Adrenal gland (tissue), 5 donors: Measurements from ENCODE around the gene P2RX2.

ENCODE experiments used
- POLR2A ChIP-seq, 2 donors: fragments of 450-650 bp; IDR thresholded peaks; one replicate each; pipeline ENCODE4 v1.6.1; 2017; ENCODE audit warnings: antibody characterized with exemption in 2 of 2, mild to moderate bottlenecking in 2 of 2, moderate library complexity in 1 of 2
- TF ChIP-seq, protein P1 (sequence below), 6 experiments: fragments of 450-650 bp in 4 of 6; fragments of 200-600 bp in 2 of 6; sonication (generic) in 1 of 6; IDR thresholded peaks; 1 replicate in 5 of 6; 2 replicates in 1 of 6; pipeline versions ENCODE4 v1.5.1 to v1.8.0; 2016 to 2021; ENCODE audit warnings: antibody characterized with exemption in 6 of 6, mild to moderate bottlenecking in 2 of 6, moderate library complexity in 1 of 6
- donor health status: DM: no; HTN: no; CAD: no.

DNA sequence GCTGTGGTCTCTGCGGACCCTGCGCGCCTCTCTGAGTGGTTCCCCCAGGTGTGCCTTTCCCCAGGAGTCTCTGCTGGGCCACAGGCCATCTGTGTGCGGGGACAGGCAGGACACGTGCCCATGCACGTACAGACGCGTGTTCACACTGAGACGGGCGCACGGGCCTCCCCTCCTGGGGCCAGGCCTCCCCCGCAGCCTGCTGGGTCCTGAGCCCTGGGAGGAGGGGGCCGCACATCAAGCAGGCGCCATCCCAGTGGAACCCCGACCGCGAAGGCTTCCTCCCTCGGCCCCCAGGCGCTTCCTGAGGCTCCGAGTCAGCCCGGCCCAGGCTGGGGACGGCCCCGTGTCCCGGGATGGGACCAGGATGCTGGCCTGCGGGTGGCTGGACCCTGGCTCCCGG is 47.9 kb upstream of the P2RX2 start:
- TF ChIP-seq, protein P1, sequence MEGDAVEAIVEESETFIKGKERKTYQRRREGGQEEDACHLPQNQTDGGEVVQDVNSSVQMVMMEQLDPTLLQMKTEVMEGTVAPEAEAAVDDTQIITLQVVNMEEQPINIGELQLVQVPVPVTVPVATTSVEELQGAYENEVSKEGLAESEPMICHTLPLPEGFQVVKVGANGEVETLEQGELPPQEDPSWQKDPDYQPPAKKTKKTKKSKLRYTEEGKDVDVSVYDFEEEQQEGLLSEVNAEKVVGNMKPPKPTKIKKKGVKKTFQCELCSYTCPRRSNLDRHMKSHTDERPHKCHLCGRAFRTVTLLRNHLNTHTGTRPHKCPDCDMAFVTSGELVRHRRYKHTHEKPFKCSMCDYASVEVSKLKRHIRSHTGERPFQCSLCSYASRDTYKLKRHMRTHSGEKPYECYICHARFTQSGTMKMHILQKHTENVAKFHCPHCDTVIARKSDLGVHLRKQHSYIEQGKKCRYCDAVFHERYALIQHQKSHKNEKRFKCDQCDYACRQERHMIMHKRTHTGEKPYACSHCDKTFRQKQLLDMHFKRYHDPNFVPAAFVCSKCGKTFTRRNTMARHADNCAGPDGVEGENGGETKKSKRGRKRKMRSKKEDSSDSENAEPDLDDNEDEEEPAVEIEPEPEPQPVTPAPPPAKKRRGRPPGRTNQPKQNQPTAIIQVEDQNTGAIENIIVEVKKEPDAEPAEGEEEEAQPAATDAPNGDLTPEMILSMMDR (IDR thresholded peaks at IDR 0.05): no peak
- TF ChIP-seq POLR2A (IDR thresholded peaks at IDR 0.05): no peak
